A549 (cell line): ENCODE measurements around the gene FJX1. TPM values are rescaled to one million over a fixed set of nuclear protein-coding genes. Genes with fewer than 3 reads are reported as not detected.
A peak's percentile ranks its signal among the peaks of the same experiment; 100 is the strongest.

ENCODE experiments used
- ATAC-seq, 2 experiments: fragments of 200-7000 bp in 1 of 2; fragments of >200 bp in 1 of 2; cut with Nextera tagmentation in 1 of 2; cut with Tn5 transposase in 1 of 2; 3 replicates each; pipeline versions ENCODE4 v1.8.0 to v1.9.1; 2018 to 2020; ENCODE audit warnings: mild to moderate bottlenecking in 1 of 2, moderate library complexity in 1 of 2
- CTCF ChIA-PET: fragments of 300-600 bp; sonication (Branson Sonifier 250); formaldehyde crosslinking; extraction: SDS; loops from one replicate; lab custom pipeline; 2021; ENCODE audit warnings: antibody characterized with exemption, inconsistent platforms; lab: Yijun Ruan, JAX
- POLR2A ChIA-PET: fragments of 350-600 bp; formaldehyde crosslinking; extraction: SDS; loops from one replicate; lab custom pipeline; 2021; ENCODE audit warnings: antibody characterized with exemption, inconsistent platforms; lab: Yijun Ruan, JAX
- DNase-seq, 2 experiments: peaks; one replicate each; pipeline versions ENCODE4 v3.0.0 to v3.0.0-alpha.2; 2011 to 2016; ENCODE audit warnings: low read depth in 1 of 2, low spot score in 1 of 2
- FAIRE-seq: peaks from 2 replicates; lab custom pipeline; 2011; peaks lifted over from hg19 to GRCh38; lab: Jason Lieb, UNC
- H3K27ac ChIP-seq, 2 experiments: fragments of >200 bp; sonication (Bioruptor Twin); formaldehyde crosslinking; 3 replicates each; pipeline ENCODE4 v1.5.1; 2016 to 2017
- H3K4me1 ChIP-seq: fragments of >200 bp; sonication (Bioruptor Twin); formaldehyde crosslinking; 3 replicates; pipeline ENCODE4 v1.6.1; 2016
- H3K4me2 ChIP-seq: fragments of >200 bp; sonication (Bioruptor Twin); formaldehyde crosslinking; 3 replicates; pipeline ENCODE4 v1.6.1; 2016
- H3K4me3 ChIP-seq: fragments of >200 bp; sonication (Bioruptor Twin); formaldehyde crosslinking; 3 replicates; pipeline ENCODE4 v1.5.1; 2016
- H3K9me3 ChIP-seq: fragments of >200 bp; sonication (Bioruptor Twin); formaldehyde crosslinking; 3 replicates; pipeline ENCODE4 v1.6.1; 2016
- CTCF ChIP-seq: fragments of >200 bp; sonication (Bioruptor Twin); formaldehyde crosslinking; IDR thresholded peaks from 3 replicates; pipeline ENCODE4 v1.5.1; 2016
- EHF ChIP-seq: fragments of 250-450 bp; sonication (Bioruptor Pico); IDR thresholded peaks from 2 replicates; pipeline ENCODE4 v1.5.0; 2020; ENCODE audit warnings: mild to moderate bottlenecking
- FOSB ChIP-seq: fragments of 250-450 bp; sonication (Bioruptor Pico); IDR thresholded peaks from 2 replicates; pipeline ENCODE4 v1.5.0; 2020; ENCODE audit warnings: mild to moderate bottlenecking, moderate library complexity
- FOSL2 ChIP-seq, 2 experiments: fragments of 450-650 bp in 1 of 2; fragments of >200 bp in 1 of 2; sonication (Bioruptor Twin) in 1 of 2; formaldehyde crosslinking; IDR thresholded peaks; 2 replicates each; pipeline versions ENCODE4 v1.5.0 to v1.6.1; 2016 to 2020; ENCODE audit warnings: mild to moderate bottlenecking in 1 of 2, moderate library complexity in 1 of 2
- HES2 ChIP-seq: fragments of >200 bp; sonication (Bioruptor Twin); formaldehyde crosslinking; IDR thresholded peaks from 2 replicates; pipeline ENCODE4 v1.6.1; 2016
- HMGXB4 ChIP-seq: fragments of 250-450 bp; sonication (Bioruptor Pico); IDR thresholded peaks from 2 replicates; pipeline ENCODE4 v1.5.0; 2021; ENCODE audit warnings: mild to moderate bottlenecking, moderate library complexity, borderline replicate concordance
- JUN ChIP-seq, 2 experiments: fragments of >200 bp; sonication (Bioruptor Twin); formaldehyde crosslinking; IDR thresholded peaks; 2 replicates in 1 of 2; 3 replicates in 1 of 2; pipeline ENCODE4 v1.6.1; 2016 to 2017
- KDM5A ChIP-seq: fragments of 200-600 bp; sonication (generic); IDR thresholded peaks from 2 replicates; pipeline ENCODE4 v1.6.1; 2016; ENCODE audit warnings: antibody characterized with exemption, mild to moderate bottlenecking
- MYC ChIP-seq: IDR thresholded peaks from 2 replicates; pipeline ENCODE4 v1.6.1; 2012; ENCODE audit warnings: mild to moderate bottlenecking, inconsistent platforms, low read length, improper control_type of control experiment, borderline replicate concordance
- NPAS2 ChIP-seq: fragments of 250-450 bp; sonication (Bioruptor Pico); IDR thresholded peaks from 2 replicates; pipeline ENCODE4 v1.8.0; 2022; ENCODE audit warnings: mild to moderate bottlenecking, moderate library complexity, borderline replicate concordance
- NR3C1 ChIP-seq: fragments of >200 bp; sonication (Bioruptor Twin); formaldehyde crosslinking; IDR thresholded peaks from 3 replicates; pipeline ENCODE4 v1.6.1; 2017
- PBX3 ChIP-seq: IDR thresholded peaks from 2 replicates; pipeline ENCODE4 v1.6.1; 2012
- POLR2A ChIP-seq: IDR thresholded peaks from 2 replicates; pipeline ENCODE4 v1.6.1; 2012; ENCODE audit warnings: mild to moderate bottlenecking, low read length
- RAD21 ChIP-seq, 2 experiments: fragments of >200 bp in 1 of 2; sonication (Bioruptor Twin) in 1 of 2; formaldehyde crosslinking in 1 of 2; IDR thresholded peaks in 1 of 2; conservative IDR thresholded peaks in 1 of 2; 2 replicates in 1 of 2; 3 replicates in 1 of 2; pipeline ENCODE4 v1.6.1; 2012 to 2018; ENCODE audit warnings: inconsistent platforms in 1 of 2
- RNF2 ChIP-seq: fragments of 200-600 bp; sonication (generic); IDR thresholded peaks from 2 replicates; pipeline ENCODE4 v1.6.1; 2016; ENCODE audit warnings: low read depth, mild to moderate bottlenecking, antibody characterized with exemption, moderate library complexity, borderline replicate concordance
- TFCP2L1 ChIP-seq: fragments of 250-450 bp; sonication (Bioruptor Pico); IDR thresholded peaks from 2 replicates; pipeline ENCODE4 v1.5.0; 2021; ENCODE audit warnings: mild to moderate bottlenecking
- USF2 ChIP-seq: fragments of 450-650 bp; IDR thresholded peaks from 2 replicates; pipeline ENCODE4 v1.6.1; 2014; ENCODE audit warnings: antibody characterized with exemption
- ZNF302 ChIP-seq: fragments of 250-450 bp; sonication (Bioruptor Pico); IDR thresholded peaks from 2 replicates; pipeline ENCODE4 v1.9.0; 2021; ENCODE audit warnings: inconsistent platforms, mild to moderate bottlenecking, moderate library complexity
- WGBS: methylation state at CpG from one replicate; pipeline ENCODE4 v1.1.6; 2017; ENCODE audit errors: missing lambda C conversion rate; 5-methylcytosine and 5-hydroxymethylcytosine counted together
- polyA plus RNA-seq, 4 experiments: library from polyadenylated mRNA; depleted of rRNA in 3 of 4; stranded (reverse); fragments of >200 nt; fragmentation: RNase III in 1 of 4; extraction: RNeasy Plus Mini Kit Qiagen cat#74134 plus additional on column Dnase treatment in 1 of 4; gene quantifications; 2 replicates in 3 of 4; 3 replicates in 1 of 4; pipeline ENCODE4 v1.2.3, GENCODE V29; 2011 to 2017
- TF ChIP-seq, protein P1 (sequence below): fragments of 250-450 bp; sonication (Bioruptor Pico); IDR thresholded peaks from 2 replicates; pipeline ENCODE4 v1.5.0; 2020; ENCODE audit warnings: low read depth, mild to moderate bottlenecking, moderate library complexity

Gene FJX1
- polyA plus RNA-seq, 2 of the 4 experiments (the other 2 are of a cell fraction), result 7.1 to 14.5 TPM

GRCh38 chr11:35582033-35582432 lies 36.2 kb upstream of the FJX1 start:
- Histone ChIP-seq H3K4me3 (no peak overlapping the region), H3K9me3 (peaks cover 10% of the 10 kb centered on the region; the same call in 1 of the 3 replicates), H3K4me2 (no peak overlapping the region), H3K27ac (peak overlapping the region; percentile 92; a peak in 5 of 6 replicates), H3K4me1 (peaks cover 33% of the 10 kb centered on the region)
- WGBS, result 61% methylated on average over 1 of the region's 1 CpG
- POLR2A ChIA-PET, result no interaction called here
- DNase-seq (no peak), FAIRE-seq (no peak), ATAC-seq (peak in 1 of 2 experiments; percentile 35; a peak in 1 of 6 replicates)
- CTCF ChIA-PET, result interaction anchor here (1.1 to 1.3 kb wide), 3 partner anchors 10 to 97 kb away, joined by 3 to 5 read pairs (median 3); partner anchors contain the start of gene FJX1
- TF ChIP-seq JUN (IDR thresholded peaks at IDR 0.05), result no peak
- no peak for TF ChIP-seq NR3C1
- TF ChIP-seq ZNF302 (CRISPR knock-in tag), result no peak
- no peak for TF ChIP-seq HMGXB4 (CRISPR knock-in tag)

DNA sequence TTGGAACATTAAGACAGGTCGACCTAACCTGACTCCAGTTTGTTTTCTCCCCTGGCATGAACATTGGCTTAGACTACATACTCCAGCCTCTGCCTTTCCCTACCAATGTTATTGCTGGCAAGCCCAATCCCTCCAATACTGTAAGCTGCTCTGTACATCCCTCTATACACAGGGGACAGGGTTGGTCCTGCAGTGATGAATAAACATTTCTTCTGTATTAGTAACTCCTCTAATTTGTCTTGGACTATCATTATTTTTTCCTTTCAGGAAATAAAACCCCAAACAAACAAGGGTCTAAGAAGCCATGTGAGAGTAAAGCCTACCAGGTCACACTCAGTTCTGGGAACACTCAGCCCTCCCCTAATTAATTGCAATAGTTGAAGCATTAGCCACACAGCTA lies 35.1 kb upstream of the FJX1 start:
- ChIA-PET POLR2A (no interaction called here), CTCF (interaction anchor here (0.8 to 1.3 kb wide), 3 partner anchors 15 to 98 kb away, joined by 3 read pairs; no protein-coding TSS in a partner anchor)
- H3K27ac ChIP-seq, result peak overlapping the region; percentile 1 to 52; a peak in 4 of 6 replicates
- H3K4me3 ChIP-seq, result no peak overlapping the region
- FAIRE-seq, result no peak
- ATAC-seq, result no peak; a peak in 1 of 6 replicates
- no peak overlapping the region for H3K4me2 ChIP-seq
- WGBS, result 64% methylated on average over 1 of the region's 1 CpG
- peaks cover 33% of the 10 kb centered on the region for H3K4me1 ChIP-seq
- peaks cover 10% of the 10 kb centered on the region; the same call in 1 of the 3 replicates for H3K9me3 ChIP-seq
- no peak for DNase-seq
- no peak for TF ChIP-seq ZNF302 (CRISPR knock-in tag)
- TF ChIP-seq, protein P1, sequence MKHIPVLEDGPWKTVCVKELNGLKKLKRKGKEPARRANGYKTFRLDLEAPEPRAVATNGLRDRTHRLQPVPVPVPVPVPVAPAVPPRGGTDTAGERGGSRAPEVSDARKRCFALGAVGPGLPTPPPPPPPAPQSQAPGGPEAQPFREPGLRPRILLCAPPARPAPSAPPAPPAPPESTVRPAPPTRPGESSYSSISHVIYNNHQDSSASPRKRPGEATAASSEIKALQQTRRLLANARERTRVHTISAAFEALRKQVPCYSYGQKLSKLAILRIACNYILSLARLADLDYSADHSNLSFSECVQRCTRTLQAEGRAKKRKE (CRISPR knock-in tag), result no peak
- no peak for TF ChIP-seq HMGXB4 (CRISPR knock-in tag)
- TF ChIP-seq HES2, result no peak
- no peak for TF ChIP-seq RAD21 (conservative IDR thresholded peaks at IDR 0.05 in 1 of 2, IDR thresholded peaks at IDR 0.05 in 1 of 2)
- no peak for TF ChIP-seq JUN (IDR thresholded peaks at IDR 0.05)
- no peak for TF ChIP-seq FOSL2 (IDR thresholded peaks at IDR 0.05)
- TF ChIP-seq FOSL2 (CRISPR knock-in tag; IDR thresholded peaks at IDR 0.05), result no peak
- TF ChIP-seq POLR2A, result no peak
- no peak for TF ChIP-seq EHF

- Histone ChIP-seq H3K4me3 (no peak overlapping the region), H3K4me2 (no peak overlapping the region), H3K4me1 (peaks cover 33% of the 10 kb centered on the region), H3K9me3 (peaks cover 10% of the 10 kb centered on the region; the same call in 1 of the 3 replicates), H3K27ac (peak overlapping the region; percentile 20 to 52; a peak in 4 of 6 replicates)
- TF ChIP-seq RNF2, result no peak
- TF ChIP-seq PBX3, result no peak
- no peak for TF ChIP-seq CTCF
- no peak for TF ChIP-seq EHF
- no peak for TF ChIP-seq TFCP2L1 (CRISPR knock-in tag)
- TF ChIP-seq USF2, result no peak
- TF ChIP-seq KDM5A, result no peak
- no peak for TF ChIP-seq NPAS2 (CRISPR knock-in tag)
- TF ChIP-seq FOSB (CRISPR knock-in tag), result no peak
- TF ChIP-seq MYC, result no peak
- ChIA-PET POLR2A (no interaction called here), CTCF (interaction anchor here (0.7 to 0.8 kb wide), 2 partner anchors 16 to 96 kb away, joined by 3 read pairs; no protein-coding TSS in a partner anchor)
- whole genome bisulfite sequencing, result 83% methylated on average over 1 of the region's 1 CpG
- DNase-seq, result no peak
- no peak for ATAC-seq
- FAIRE-seq, result no peak
These were observed 34.4 kb upstream of the FJX1 start for GRCh38 chr11:35583843-35584242.
